NCI-H1436 treated with DMSO at 0.1 percent for 48 hours (cell line): ENCODE results near the gene DOCK2.
"Not testable (repeated sequence)": the region's sequence is repeated elsewhere in the genome, so short reads cannot be mapped to it uniquely, and the experiment has no call there.

Experiments
- DNase-seq: peaks from one replicate; lab custom pipeline; 2025; lab: John Stamatoyannopoulos, UW

The DOCK2 gene

GRCh38 chr5:169641253-169641652 is 4.2 kb downstream of the DOCK2 start:
- DNase-seq, result no peak

- no peak for DNase-seq
Measured at GRCh38 chr5:169646856-169647255, 9.8 kb downstream of the DOCK2 start.

- no peak for DNase-seq
Measured at GRCh38 chr5:169647566-169647965, 10.5 kb downstream of the DOCK2 start.

GRCh38 chr5:169648725-169649310 is 11.7 kb downstream of the DOCK2 start:
- DNase-seq, result no peak

GRCh38 chr5:169649486-169649885 is 12.4 kb downstream of the DOCK2 start:
- DNase-seq, result no peak

GRCh38 chr5:169650701-169651331 is 13.7 kb downstream of the DOCK2 start:
- DNase-seq, result no peak

GRCh38 chr5:169651526-169651925 is 14.5 kb downstream of the DOCK2 start:
- no peak for DNase-seq

GRCh38 chr5:169652057-169652456 is 15.0 kb downstream of the DOCK2 start:
- no peak for DNase-seq

GRCh38 chr5:169653091-169653490 is 16.0 kb downstream of the DOCK2 start:
- DNase-seq, result no peak

GRCh38 chr5:169655353-169655752 is 18.3 kb downstream of the DOCK2 start:
- DNase-seq, result no peak

- DNase-seq, result no peak
Measured at GRCh38 chr5:169656125-169656901, 19.2 kb downstream of the DOCK2 start.

- no peak for DNase-seq
Measured at GRCh38 chr5:169657127-169657526, 20.1 kb downstream of the DOCK2 start.

- not testable (repeated sequence) for DNase-seq
Measured at GRCh38 chr5:169662451-169662850, 25.4 kb downstream of the DOCK2 start.

GRCh38 chr5:169663537-169663936 is 26.5 kb downstream of the DOCK2 start:
- no peak for DNase-seq

GRCh38 chr5:169666365-169666764 is 29.3 kb downstream of the DOCK2 start:
- no peak for DNase-seq

- DNase-seq, result no peak
Measured at GRCh38 chr5:169667896-169668674, 31.0 kb downstream of the DOCK2 start.

GRCh38 chr5:169668732-169669131 is 31.7 kb downstream of the DOCK2 start:
- DNase-seq, result no peak

GRCh38 chr5:169670769-169671525 is 33.9 kb downstream of the DOCK2 start:
- no peak for DNase-seq

GRCh38 chr5:169682026-169682425 is 45.0 kb downstream of the DOCK2 start:
- no peak for DNase-seq

- no peak for DNase-seq
Measured at GRCh38 chr5:169686137-169686536, 49.1 kb downstream of the DOCK2 start.

GRCh38 chr5:169688106-169688505 is 51.0 kb downstream of the DOCK2 start:
- no peak for DNase-seq

- DNase-seq, result no peak
Measured at GRCh38 chr5:169691471-169691870, 54.4 kb downstream of the DOCK2 start.
